ENCODE measurements around the gene KLF3. TPM values are rescaled to one million over a fixed set of nuclear protein-coding genes. Genes with fewer than 3 reads are reported as not detected.

Gene KLF3
- total and polyA plus RNA-seq, 2 experiments from 2014 or later = 15.0 to 16.5 TPM

- H3K4me3 ChIP-seq = no peak overlapping the region
- peaks cover 8% of the 10 kb centered on the region for H3K4me1 ChIP-seq (ENCODE audit: insufficient read depth)
- no peaks in the 10 kb centered on the region for H3F3A ChIP-seq (replicated peaks; ENCODE audit: low read depth)
- no peak overlapping the region for H3K4me2 ChIP-seq
- H3K9me2 ChIP-seq (ENCODE audit: insufficient read depth) = no peaks in the 10 kb centered on the region
- H3K36me3 Mint-ChIP-seq (ENCODE audit: low read depth) = peaks cover 37% of the 10 kb centered on the region
- H3K4me3 Mint-ChIP-seq = no peak overlapping the region
- no peak for DNase-seq (ENCODE audit: low spot score)
- H3K36me3 ChIP-seq (ENCODE audit: insufficient read depth) = peaks cover 12% of the 10 kb centered on the region; the same call in 1 of the 2 replicates
- H3K9me3 Mint-ChIP-seq = no peaks in the 10 kb centered on the region
- TF ChIP-seq NANOG (IDR thresholded peaks at IDR 0.05; ENCODE audit: borderline replicate concordance) = no peak
- TF ChIP-seq JUNB (IDR thresholded peaks at IDR 0.05; ENCODE audit: unreplicated experiment) = no peak
- H3K27ac Mint-ChIP-seq = no peak overlapping the region
- no peaks in the 10 kb centered on the region for H3K27me3 ChIP-seq (ENCODE audit: insufficient read depth)
- no peak overlapping the region for H2AFZ ChIP-seq
- no peak for ATAC-seq
- H3K27ac ChIP-seq (ENCODE audit: low read depth) = no peak overlapping the region
- peaks cover 47% of the 10 kb centered on the region for H3K79me2 ChIP-seq (replicated peaks; ENCODE audit: insufficient read depth)
- H3K4me1 Mint-ChIP-seq = no peaks in the 10 kb centered on the region; the same call in 1 of the 3 replicates
- peaks cover 13% of the 10 kb centered on the region; the same call in 1 of the 2 replicates for H4K20me1 ChIP-seq (replicated peaks; ENCODE audit: insufficient read depth)
- peaks cover 5% of the 10 kb centered on the region for H3K27me3 Mint-ChIP-seq (ENCODE audit: insufficient read depth, low read depth, poor library complexity)
Measured at GRCh38 chr4:38684271-38684670, 20.3 kb downstream of the KLF3 start.

- H3K36me3 Mint-ChIP-seq (ENCODE audit: low read depth) = peaks cover 46% of the 10 kb centered on the region
- H3K27ac Mint-ChIP-seq = no peak overlapping the region; the same call in 1 of the 2 replicates
- H3K4me3 Mint-ChIP-seq = no peak overlapping the region
- peaks cover 5% of the 10 kb centered on the region for H3K27me3 Mint-ChIP-seq (ENCODE audit: insufficient read depth, low read depth, poor library complexity)
- H2AFZ ChIP-seq = no peak overlapping the region
- no peaks in the 10 kb centered on the region; the same call in 2 of the 3 replicates for H3K4me1 Mint-ChIP-seq
- no peak overlapping the region for H3K4me2 ChIP-seq
- peaks cover 40% of the 10 kb centered on the region for H3K79me2 ChIP-seq (replicated peaks; ENCODE audit: insufficient read depth)
- peaks cover 21% of the 10 kb centered on the region for H3K36me3 ChIP-seq (ENCODE audit: insufficient read depth)
- H3K27me3 ChIP-seq (ENCODE audit: insufficient read depth) = no peaks in the 10 kb centered on the region
- no peaks in the 10 kb centered on the region for H3F3A ChIP-seq (replicated peaks; ENCODE audit: low read depth)
- peaks cover 3% of the 10 kb centered on the region; the same call in 1 of the 2 replicates for H3K4me1 ChIP-seq (ENCODE audit: insufficient read depth)
- H3K4me3 ChIP-seq = no peak overlapping the region
- H3K27ac ChIP-seq (ENCODE audit: low read depth) = no peak overlapping the region
- H3K9me3 Mint-ChIP-seq = no peaks in the 10 kb centered on the region
- ATAC-seq (no peak), DNase-seq (ENCODE audit: low spot score) (no peak)
- no peaks in the 10 kb centered on the region for H3K9me2 ChIP-seq (ENCODE audit: insufficient read depth)
- H4K20me1 ChIP-seq (replicated peaks; ENCODE audit: insufficient read depth) = peaks cover 13% of the 10 kb centered on the region; the same call in 1 of the 2 replicates
- TF ChIP-seq ZNF331 (CRISPR knock-in tag; IDR thresholded peaks at IDR 0.05; ENCODE audit: low read depth) = no peak
- TF ChIP-seq EZH2 (IDR thresholded peaks at IDR 0.05; ENCODE audit: low read depth, unreplicated experiment) = no peak
- no peak for TF ChIP-seq CTCF (conservative IDR thresholded peaks at IDR 0.05; ENCODE audit: low read depth in 2 of 2)
- TF ChIP-seq, protein P1, sequence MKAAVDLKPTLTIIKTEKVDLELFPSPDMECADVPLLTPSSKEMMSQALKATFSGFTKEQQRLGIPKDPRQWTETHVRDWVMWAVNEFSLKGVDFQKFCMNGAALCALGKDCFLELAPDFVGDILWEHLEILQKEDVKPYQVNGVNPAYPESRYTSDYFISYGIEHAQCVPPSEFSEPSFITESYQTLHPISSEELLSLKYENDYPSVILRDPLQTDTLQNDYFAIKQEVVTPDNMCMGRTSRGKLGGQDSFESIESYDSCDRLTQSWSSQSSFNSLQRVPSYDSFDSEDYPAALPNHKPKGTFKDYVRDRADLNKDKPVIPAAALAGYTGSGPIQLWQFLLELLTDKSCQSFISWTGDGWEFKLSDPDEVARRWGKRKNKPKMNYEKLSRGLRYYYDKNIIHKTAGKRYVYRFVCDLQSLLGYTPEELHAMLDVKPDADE (IDR thresholded peaks at IDR 0.05) = no peak
- TF ChIP-seq EZH2phosphoT487 (IDR thresholded peaks at IDR 0.05; ENCODE audit: unreplicated experiment) = no peak
- no peak for TF ChIP-seq POLR2AphosphoS5 (IDR thresholded peaks at IDR 0.05; ENCODE audit: low read depth)
- TF ChIP-seq ZNF114 (CRISPR knock-in tag; IDR thresholded peaks at IDR 0.05) = no peak
- no peak for TF ChIP-seq NANOG (IDR thresholded peaks at IDR 0.05; ENCODE audit: borderline replicate concordance)
- no peak for TF ChIP-seq REST (IDR thresholded peaks at IDR 0.05; ENCODE audit: unreplicated experiment)
Measured at GRCh38 chr4:38684951-38685844, 21.2 kb downstream of the KLF3 start.
